HG02642 (cell line): ENCODE results near the gene SLX4.

Source experiments
- ATAC-seq: cut with Tn5 transposase; IDR thresholded peaks from one replicate; pipeline ENCODE4 v1.9.1; 2021; ENCODE audit warnings: mild to moderate bottlenecking; ENCODE audit not compliant: unreplicated experiment, poor library complexity

SLX4 gene

GRCh38 chr16:3561626-3562025 is 49.8 kb downstream of the SLX4 start:
- no peak for ATAC-seq

- no peak for ATAC-seq
These were observed 57.0 kb downstream of the SLX4 start for GRCh38 chr16:3554351-3554928.

- no peak for ATAC-seq
These were observed 58.1 kb downstream of the SLX4 start for GRCh38 chr16:3553138-3553923.

DNA sequence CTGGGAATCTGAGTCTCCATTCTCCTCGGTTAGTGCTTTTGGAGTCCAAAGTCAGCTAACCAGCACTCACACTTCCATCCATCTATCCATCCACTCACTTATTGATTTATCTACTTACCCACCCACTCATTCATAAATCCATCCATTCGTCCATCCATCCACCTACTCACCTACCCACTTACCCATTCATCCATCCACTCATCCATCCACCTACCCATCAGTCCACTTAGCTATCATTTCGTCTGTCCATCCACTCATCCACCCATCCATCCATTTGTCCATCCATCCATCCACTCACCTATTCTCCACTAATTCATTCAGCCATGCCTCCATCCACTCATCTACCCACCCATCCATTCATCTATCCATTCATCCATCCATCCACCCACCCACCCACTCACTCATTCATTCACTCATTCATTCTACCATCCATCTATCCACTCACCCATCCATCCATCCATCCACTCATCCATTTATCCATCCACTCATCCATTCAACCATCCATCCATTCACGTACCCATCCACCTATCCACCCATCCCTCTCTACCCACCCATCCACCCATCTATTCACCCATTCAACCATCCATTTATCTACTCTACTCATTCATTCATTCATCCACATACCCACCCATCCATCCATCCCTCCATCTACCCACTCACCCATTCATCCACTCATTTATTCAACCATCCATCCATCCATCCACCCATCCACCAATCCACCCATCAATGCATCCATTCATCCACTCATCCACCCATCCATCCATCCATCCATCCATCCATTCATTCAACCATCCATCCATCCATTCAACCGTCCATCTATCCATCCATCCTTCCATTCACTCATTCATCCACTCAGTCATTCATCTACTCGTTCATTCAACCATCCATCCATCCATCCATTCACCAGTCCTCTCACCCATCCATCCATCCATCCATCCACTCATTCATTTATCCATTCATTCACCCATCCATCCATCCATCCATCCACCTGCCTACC is 60.3 kb downstream of the SLX4 start:
- no peak for ATAC-seq

DNA sequence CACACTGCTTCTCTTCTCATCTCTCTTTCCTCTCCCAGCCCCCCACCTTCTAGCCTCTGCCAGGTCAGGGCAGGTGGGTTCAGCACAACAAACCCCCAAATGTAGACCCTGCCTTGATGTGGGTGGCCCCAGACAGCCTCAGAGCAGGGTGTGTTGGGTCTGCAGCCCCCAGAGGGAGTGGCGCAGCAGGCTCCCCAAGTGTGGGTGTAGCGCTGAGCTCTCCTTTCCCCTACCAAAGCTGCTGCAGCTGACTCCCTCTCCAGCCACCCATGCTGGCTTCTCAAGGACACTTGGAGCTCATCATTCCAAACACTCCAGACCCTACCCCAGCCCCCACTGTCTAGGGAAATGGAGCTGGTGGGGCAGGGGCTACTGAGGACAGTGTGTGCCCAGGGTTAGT is 61.5 kb downstream of the SLX4 start:
- no peak for ATAC-seq

- no peak for ATAC-seq
These were observed 62.5 kb downstream of the SLX4 start for GRCh38 chr16:3548859-3549258.

DNA sequence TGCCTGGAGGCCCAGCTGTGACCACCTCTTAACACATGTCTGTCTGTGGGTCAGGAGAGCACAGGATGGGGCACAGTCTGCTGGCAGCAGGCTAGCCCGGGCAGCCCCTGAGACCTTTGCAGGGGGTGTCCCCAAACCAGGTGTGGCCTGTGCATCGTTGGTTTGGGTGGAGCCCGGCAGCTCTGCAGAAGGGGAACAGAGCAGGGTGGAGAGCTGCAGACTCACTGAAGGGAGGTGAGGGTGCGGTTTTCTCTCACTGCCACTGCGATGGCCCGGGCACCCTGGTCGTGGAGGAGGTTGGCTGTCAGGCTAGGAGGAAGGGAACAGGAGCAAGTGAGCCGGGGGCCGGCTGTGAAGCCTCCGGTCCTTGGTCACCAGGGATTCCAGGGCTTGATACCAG is 63.0 kb downstream of the SLX4 start:
- no peak for ATAC-seq

GRCh38 chr16:3546986-3547682 is 64.3 kb downstream of the SLX4 start:
- no peak for ATAC-seq

DNA sequence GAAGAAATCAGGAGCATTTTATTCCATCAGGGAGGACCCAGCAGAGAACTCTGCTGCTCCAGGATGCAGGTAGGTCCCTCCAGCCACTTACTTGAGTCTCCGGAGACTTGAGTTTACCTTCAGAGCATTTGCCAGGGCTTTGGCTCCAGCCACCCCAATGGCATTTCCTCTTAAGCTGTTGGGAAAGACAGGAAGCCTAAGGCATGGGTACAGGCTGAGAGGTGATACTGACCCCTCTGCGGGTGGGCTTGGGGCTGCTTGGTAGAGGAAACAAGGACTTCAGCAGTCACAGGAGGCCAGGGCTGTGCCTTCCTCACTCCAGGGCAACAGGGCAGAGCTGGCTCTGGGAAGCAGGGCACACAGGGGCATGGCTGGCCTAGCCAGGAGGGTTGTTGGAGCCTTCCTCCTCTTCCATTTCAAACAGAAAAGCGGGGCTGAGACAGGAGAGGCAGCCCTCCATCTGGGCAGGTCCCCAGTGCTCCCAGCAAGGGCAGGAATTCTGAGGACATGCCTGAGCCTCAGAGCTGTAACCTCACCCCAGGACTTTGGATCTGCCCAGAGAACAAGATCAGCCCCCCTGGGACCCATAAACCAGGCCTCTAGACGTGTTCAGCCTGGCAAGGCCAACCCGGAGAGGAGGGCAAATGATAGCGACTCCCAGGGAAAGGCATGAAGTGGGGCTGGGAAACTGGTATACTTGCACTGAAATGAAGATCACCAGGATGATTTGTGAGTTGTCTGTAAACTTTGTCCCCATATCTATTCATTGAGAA is 68.6 kb downstream of the SLX4 start:
- no peak for ATAC-seq

DNA sequence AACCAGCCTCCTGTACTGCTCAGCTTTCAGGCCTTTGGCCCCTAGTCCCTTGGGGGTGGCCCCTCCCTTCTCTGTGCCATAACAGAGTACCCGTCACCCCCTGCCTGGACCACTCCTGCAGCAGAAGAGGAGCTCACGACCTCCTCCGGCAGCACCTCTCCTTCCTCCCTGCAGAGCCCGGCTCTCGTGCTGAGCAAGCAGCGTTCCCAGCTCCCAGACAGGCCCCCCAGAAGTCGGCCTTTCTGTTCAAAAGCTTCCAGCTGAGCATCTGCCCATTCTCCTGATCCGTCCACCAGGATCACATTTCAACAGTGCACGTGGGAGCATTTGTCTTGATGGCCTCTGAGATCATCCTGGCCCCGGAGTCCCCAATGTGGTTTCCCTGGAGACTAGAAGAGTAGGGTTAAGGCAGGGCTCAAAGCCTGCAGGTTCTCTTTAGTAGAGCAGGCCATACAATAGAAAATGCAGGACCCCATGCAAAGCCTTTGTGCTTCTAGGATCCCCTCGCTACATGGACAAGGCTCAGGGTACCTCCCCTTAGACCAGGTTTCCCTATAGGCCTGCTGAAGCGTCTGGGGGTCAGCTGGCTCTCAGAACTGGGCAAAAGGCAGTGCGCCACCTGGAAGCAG is 69.8 kb downstream of the SLX4 start:
- no peak for ATAC-seq

GRCh38 chr16:3538222-3538621 is 73.2 kb downstream of the SLX4 start:
- no peak for ATAC-seq

DNA sequence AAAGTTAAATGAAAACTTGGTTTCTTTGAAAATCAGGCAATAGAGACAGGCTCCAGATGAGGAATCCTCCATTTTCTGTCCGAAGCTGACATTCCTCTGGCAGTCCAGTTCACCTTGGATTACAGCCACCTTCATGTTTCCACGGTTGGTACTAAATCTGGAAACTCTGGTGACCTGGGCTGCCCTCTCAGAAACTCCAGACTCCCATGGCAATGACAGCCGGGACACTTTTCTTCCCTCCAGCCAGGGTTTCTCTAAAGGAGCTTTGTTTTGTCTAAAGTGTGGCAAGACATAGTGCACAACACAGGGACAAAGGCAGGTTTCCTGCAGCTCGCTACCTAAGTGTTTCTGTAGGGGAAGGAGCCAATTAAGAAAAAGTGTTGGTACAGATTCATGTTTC is 74.6 kb downstream of the SLX4 start:
- no peak for ATAC-seq

- ATAC-seq: no peak
These were observed 75.1 kb downstream of the SLX4 start for GRCh38 chr16:3536271-3536731.

GRCh38 chr16:3534126-3534525 is 77.3 kb downstream of the SLX4 start:
- no peak for ATAC-seq

- ATAC-seq: no peak
These were observed 78.7 kb downstream of the SLX4 start for GRCh38 chr16:3532741-3533140.
